H9 (cell line): ENCODE data around the gene STYXL1. TPM values are rescaled to one million over a fixed set of nuclear protein-coding genes. Genes with fewer than 3 reads are reported as not detected.

Source experiments
- DNase-seq: peaks from one replicate; pipeline ENCODE4 v3.0.0-alpha.2; 2017
- H2AFZ ChIP-seq: one replicate; pipeline ENCODE4 v1.6.1; 2013; ENCODE audit warnings: mild to moderate bottlenecking, low read length, control low read depth, moderate library complexity
- H2AK5ac ChIP-seq: 2 replicates; pipeline ENCODE4 v1.6.1; 2013; ENCODE audit warnings: low read length, control low read depth, mixed read lengths; ENCODE audit not compliant: insufficient read length
- H2BK120ac ChIP-seq: one replicate; pipeline ENCODE4 v1.6.1; 2013; ENCODE audit warnings: low read depth, mild to moderate bottlenecking, low read length, control low read depth, inconsistent platforms; ENCODE audit not compliant: poor library complexity, severe bottlenecking
- H2BK12ac ChIP-seq: 2 replicates; pipeline ENCODE4 v1.6.1; 2013; ENCODE audit warnings: low read length, control low read depth, mixed read lengths, low read depth; ENCODE audit not compliant: insufficient read length
- H2BK15ac ChIP-seq: 2 replicates; pipeline ENCODE4 v1.6.1; 2013; ENCODE audit warnings: low read depth, low read length, control low read depth
- H2BK20ac ChIP-seq: one replicate; pipeline ENCODE4 v1.6.1; 2013; ENCODE audit warnings: low read depth, mild to moderate bottlenecking, low read length, control low read depth, inconsistent platforms; ENCODE audit not compliant: poor library complexity, severe bottlenecking
- H2BK5ac ChIP-seq: 2 replicates; pipeline ENCODE4 v1.6.1; 2013; ENCODE audit warnings: low read length, control low read depth, mixed read lengths; ENCODE audit not compliant: insufficient read length
- H3K14ac ChIP-seq: 2 replicates; pipeline ENCODE4 v1.6.1; 2013; ENCODE audit warnings: low read length, control low read depth; ENCODE audit not compliant: insufficient read depth
- H3K18ac ChIP-seq: 2 replicates; pipeline ENCODE4 v1.6.1; 2013; ENCODE audit warnings: low read depth, mild to moderate bottlenecking, mixed read lengths, low read length, control low read depth; ENCODE audit not compliant: insufficient read length
- H3K23ac ChIP-seq: 2 replicates; pipeline ENCODE4 v1.6.1; 2013; ENCODE audit warnings: low read length, control low read depth, mixed read lengths, low read depth; ENCODE audit not compliant: insufficient read length
- H3K23me2 ChIP-seq: 2 replicates; pipeline ENCODE4 v1.6.1; 2013; ENCODE audit warnings: low read depth, mild to moderate bottlenecking, mixed read lengths, low read length, control low read depth; ENCODE audit not compliant: insufficient read length, poor library complexity, severe bottlenecking
- H3K27ac ChIP-seq: 2 replicates; pipeline ENCODE4 v1.5.1; 2013; ENCODE audit warnings: low read length, control low read depth, mixed read lengths, low read depth; ENCODE audit not compliant: insufficient read length
- H3K27me3 ChIP-seq: 2 replicates; pipeline ENCODE4 v1.6.1; 2013; ENCODE audit warnings: low read length, control low read depth, inconsistent platforms; ENCODE audit not compliant: insufficient read depth
- H3K4ac ChIP-seq: 2 replicates; pipeline ENCODE4 v1.6.1; 2013; ENCODE audit warnings: low read depth, mild to moderate bottlenecking, control low read depth, inconsistent platforms, low read length, moderate library complexity
- H3K4me1 ChIP-seq: 2 replicates; pipeline ENCODE4 v1.6.1; 2013; ENCODE audit warnings: low read length, control low read depth, inconsistent platforms; ENCODE audit not compliant: insufficient read depth
- H3K4me2 ChIP-seq: 2 replicates; pipeline ENCODE4 v1.6.1; 2013; ENCODE audit warnings: low read length, control low read depth, mixed read lengths; ENCODE audit not compliant: insufficient read length, insufficient read depth
- H3K56ac ChIP-seq: 2 replicates; pipeline ENCODE4 v1.6.1; 2013; ENCODE audit warnings: low read depth, mild to moderate bottlenecking, mixed read lengths, low read length, control low read depth; ENCODE audit not compliant: insufficient read length
- H3K79me1 ChIP-seq: 2 replicates; pipeline ENCODE4 v1.6.1; 2013; ENCODE audit warnings: low read depth, mild to moderate bottlenecking, moderate library complexity, low read length, control low read depth, inconsistent platforms; ENCODE audit not compliant: insufficient read depth, poor library complexity, severe bottlenecking
- H3K79me2 ChIP-seq: 2 replicates; pipeline ENCODE4 v1.6.1; 2013; ENCODE audit warnings: low read length, control low read depth, inconsistent platforms; ENCODE audit not compliant: insufficient read depth
- H3K9ac ChIP-seq: 2 replicates; pipeline ENCODE4 v1.6.1; 2013; ENCODE audit warnings: low read length, control low read depth, mixed read lengths; ENCODE audit not compliant: insufficient read length; ENCODE audit errors: extremely low read depth
- H3K9me3 ChIP-seq: one replicate; pipeline ENCODE4 v1.6.1; 2013; ENCODE audit warnings: low read depth, low read length, inconsistent platforms; ENCODE audit not compliant: control insufficient read depth
- H3T11ph ChIP-seq: one replicate; pipeline ENCODE4 v1.6.1; 2013; ENCODE audit warnings: mild to moderate bottlenecking, low read length, control low read depth, inconsistent platforms
- H4K20me1 ChIP-seq: one replicate; pipeline ENCODE4 v1.6.1; 2013; ENCODE audit not compliant: control insufficient read depth, insufficient read length, insufficient read depth
- H4K5ac ChIP-seq: 2 replicates; pipeline ENCODE4 v1.6.1; 2013; ENCODE audit warnings: low read depth, mild to moderate bottlenecking, mixed read lengths, low read length, control low read depth; ENCODE audit not compliant: insufficient read length
- H4K8ac ChIP-seq: replicated peaks from 2 replicates; pipeline ENCODE4 v1.6.1; 2013; ENCODE audit warnings: low read length, control low read depth, mixed read lengths, low read depth; ENCODE audit not compliant: insufficient read length
- H4K91ac ChIP-seq: 2 replicates; pipeline ENCODE4 v1.6.1; 2013; ENCODE audit warnings: low read depth, mild to moderate bottlenecking, moderate library complexity, mixed read lengths, low read length, control low read depth; ENCODE audit not compliant: insufficient read length
- H3K27ac Mint-ChIP-seq, 3 experiments: 2 replicates in 2 of 3; 3 replicates in 1 of 3; pipeline ENCODE4 v1.8.0; 2020 to 2021; ENCODE audit warnings: mixed read lengths in 3 of 3, mild to moderate bottlenecking in 1 of 3, moderate library complexity in 1 of 3
- H3K27me3 Mint-ChIP-seq: 2 replicates; pipeline ENCODE4 v1.8.0; 2021; ENCODE audit warnings: low read depth, mild to moderate bottlenecking, moderate library complexity, mixed read lengths
- H3K36me3 Mint-ChIP-seq, 3 experiments: 2 replicates in 2 of 3; 3 replicates in 1 of 3; pipeline ENCODE4 v1.8.0; 2020 to 2021; ENCODE audit warnings: low read depth in 3 of 3, mixed read lengths in 3 of 3; ENCODE audit not compliant: insufficient read depth in 1 of 3
- H3K4me1 Mint-ChIP-seq, 2 experiments: 2 replicates each; pipeline ENCODE4 v1.8.0; 2020; ENCODE audit warnings: mixed read lengths in 2 of 2
- H3K4me3 Mint-ChIP-seq, 2 experiments: 2 replicates in 1 of 2; 3 replicates in 1 of 2; pipeline ENCODE4 v1.8.0; 2020 to 2021; ENCODE audit warnings: mild to moderate bottlenecking in 2 of 2, mixed read lengths in 2 of 2, moderate library complexity in 1 of 2
- H3K9me3 Mint-ChIP-seq, 2 experiments: 2 replicates in 1 of 2; 3 replicates in 1 of 2; pipeline ENCODE4 v1.8.0; 2020; ENCODE audit warnings: mild to moderate bottlenecking in 2 of 2, mixed read lengths in 2 of 2, moderate library complexity in 1 of 2
- CTCF ChIP-seq: fragments of 200-600 bp; sonication (generic); conservative IDR thresholded peaks from 3 replicates; pipeline ENCODE4 v1.8.0; 2021; ENCODE audit warnings: antibody characterized with exemption, mild to moderate bottlenecking
- WGBS: extraction: QIAGEN DNeasy Blood & Tissue Kit; methylation state at CpG from one replicate; pipeline ENCODE4 v1.1.7; 2013; ENCODE audit warnings: missing lambda C conversion rate, low lambda C conversion rate, mixed read lengths; ENCODE audit not compliant: insufficient read length; ENCODE audit errors: extremely low coverage; 5-methylcytosine and 5-hydroxymethylcytosine counted together
- total RNA-seq: library from RNA; stranded (reverse); gene quantifications from 2 replicates; pipeline ENCODE4 v1.2.1, GENCODE V29; 2021

STYXL1 gene
- total RNA-seq, 1 experiment from 2014 or later = 38.7 TPM

GRCh38 chr7:76077435-76077834 is 29.6 kb upstream of the STYXL1 start:
- H2BK120ac ChIP-seq = no peak overlapping the region
- H3K79me2 ChIP-seq = no peaks in the 10 kb centered on the region
- peaks cover 0 to 5% (median 3%) of the 10 kb centered on the region in 3 experiments; a peak in 5 of 7 replicates for H3K36me3 Mint-ChIP-seq
- H2BK20ac ChIP-seq = no peak overlapping the region
- H3K9me3 Mint-ChIP-seq = no peaks in the 10 kb centered on the region
- H3K14ac ChIP-seq = no peak overlapping the region
- WGBS = no CpG with 5 or more reads among the region's 3 CpGs
- no peak overlapping the region for H2BK15ac ChIP-seq
- H3K4me1 Mint-ChIP-seq = peaks cover 0 to 9% of the 10 kb centered on the region in 2 experiments; a peak in 3 of 4 replicates
- no peak overlapping the region for H4K91ac ChIP-seq
- H3K18ac ChIP-seq = no peak overlapping the region
- no peaks in the 10 kb centered on the region for H3K27me3 ChIP-seq
- no peak overlapping the region for H2BK12ac ChIP-seq
- no peak overlapping the region for H3K27ac ChIP-seq
- H3K4me3 Mint-ChIP-seq = no peak overlapping the region
- H3K4me1 ChIP-seq = no peaks in the 10 kb centered on the region
- no peak overlapping the region for H3K4ac ChIP-seq
- H3K27me3 Mint-ChIP-seq = no peaks in the 10 kb centered on the region; the same call in 1 of the 2 replicates
- no peaks in the 10 kb centered on the region for H3K79me1 ChIP-seq
- no peaks in the 10 kb centered on the region for H3K23me2 ChIP-seq
- no peak overlapping the region for H4K5ac ChIP-seq
- TF ChIP-seq CTCF = no peak
- DNase-seq = no peak
- no peak overlapping the region for H3K9ac ChIP-seq
- H4K20me1 ChIP-seq = no peaks in the 10 kb centered on the region
- H3K23ac ChIP-seq = no peak overlapping the region
- H2BK5ac ChIP-seq = no peak overlapping the region
- no peaks in the 10 kb centered on the region for H3K9me3 ChIP-seq
- no peak overlapping the region for H4K8ac ChIP-seq
- H2AFZ ChIP-seq = no peak overlapping the region
- no peak overlapping the region for H3K56ac ChIP-seq
- no peak overlapping the region for H3T11ph ChIP-seq
- no peak overlapping the region for H2AK5ac ChIP-seq
- no peak overlapping the region for H3K4me2 ChIP-seq
- no peak overlapping the region for H3K27ac Mint-ChIP-seq
